Stimulated activated naive CD8-positive, alpha-beta T cell treated with anti-CD3 and anti-CD28 coated beads, Interleukin-15, Interleukin-2, amounts not matched to agents 100 ng/mL and 50 ng/mL, for 24 hours (primary cell): ENCODE measurements around the gene STOML2.
A peak's percentile ranks its signal among the peaks of the same experiment; 100 is the strongest.

ENCODE experiments used
- H3K27ac Mint-ChIP-seq: one replicate; pipeline ENCODE4 v1.8.0; 2021; ENCODE audit warnings: mild to moderate bottlenecking, mixed read lengths
- H3K27me3 Mint-ChIP-seq: one replicate; pipeline ENCODE4 v1.8.0; 2021; ENCODE audit warnings: mixed read lengths
- H3K36me3 Mint-ChIP-seq: one replicate; pipeline ENCODE4 v1.8.0; 2021; ENCODE audit warnings: low read depth, mixed read lengths
- H3K4me1 Mint-ChIP-seq: one replicate; pipeline ENCODE4 v1.8.0; 2021; ENCODE audit warnings: low read depth, mixed read lengths
- H3K4me3 Mint-ChIP-seq: one replicate; pipeline ENCODE4 v1.8.0; 2021; ENCODE audit warnings: mild to moderate bottlenecking, mixed read lengths
- H3K9me3 Mint-ChIP-seq: one replicate; pipeline ENCODE4 v1.8.0; 2021; ENCODE audit warnings: mixed read lengths

Gene STOML2

DNA sequence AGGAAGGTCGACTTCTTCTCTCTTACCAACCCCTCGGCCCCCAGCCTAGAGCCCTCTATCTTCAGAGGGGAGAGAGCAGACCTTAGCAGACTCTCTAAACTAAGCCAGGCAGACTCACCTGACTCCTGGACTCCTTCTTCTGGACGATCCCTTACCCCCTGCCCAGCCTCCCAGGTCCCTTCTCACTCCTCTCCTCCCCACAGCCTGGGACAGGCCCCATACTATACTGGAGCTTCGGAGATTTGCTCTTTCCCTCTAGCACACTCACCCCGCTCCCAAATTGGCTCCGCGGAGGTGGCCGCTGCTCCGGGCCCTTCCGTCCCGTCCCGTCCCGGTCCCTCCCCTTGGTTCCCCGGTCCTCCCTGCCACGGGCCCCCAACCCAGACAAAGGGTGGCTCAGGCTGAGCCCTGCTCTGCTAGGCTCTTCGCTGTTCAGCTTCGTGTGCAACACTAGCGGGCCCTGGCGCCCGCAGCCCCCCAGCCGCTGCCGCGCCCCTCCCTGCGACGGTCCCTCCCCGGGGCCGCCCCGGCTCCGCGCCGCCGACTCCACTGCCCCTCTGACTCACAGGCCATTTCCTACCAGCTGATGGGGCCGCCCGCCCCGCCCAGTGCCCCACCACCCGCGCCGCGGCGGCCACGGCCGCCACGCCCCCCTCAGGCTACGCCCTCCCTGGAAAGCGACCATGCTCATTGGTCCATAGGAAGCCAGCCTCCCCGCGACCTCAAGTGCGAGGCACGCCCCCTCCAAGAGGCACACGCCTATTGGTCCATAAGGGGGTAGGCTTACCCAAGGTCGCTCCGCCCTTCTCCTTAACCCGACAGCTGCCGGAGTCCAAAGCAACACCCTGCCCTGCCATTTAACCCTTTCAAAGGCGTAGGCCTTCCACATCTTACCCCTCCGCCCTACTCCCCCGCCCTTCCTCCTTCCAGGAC lies 8.3 kb upstream of the STOML2 start:
- Mint-ChIP-seq H3K36me3 (no peaks in the 10 kb centered on the region), H3K9me3 (no peaks in the 10 kb centered on the region), H3K27me3 (no peaks in the 10 kb centered on the region), H3K4me3 (peak overlapping the region; percentile 77), H3K4me1 (peaks cover 61% of the 10 kb centered on the region), H3K27ac (peak overlapping the region; percentile 89)

DNA sequence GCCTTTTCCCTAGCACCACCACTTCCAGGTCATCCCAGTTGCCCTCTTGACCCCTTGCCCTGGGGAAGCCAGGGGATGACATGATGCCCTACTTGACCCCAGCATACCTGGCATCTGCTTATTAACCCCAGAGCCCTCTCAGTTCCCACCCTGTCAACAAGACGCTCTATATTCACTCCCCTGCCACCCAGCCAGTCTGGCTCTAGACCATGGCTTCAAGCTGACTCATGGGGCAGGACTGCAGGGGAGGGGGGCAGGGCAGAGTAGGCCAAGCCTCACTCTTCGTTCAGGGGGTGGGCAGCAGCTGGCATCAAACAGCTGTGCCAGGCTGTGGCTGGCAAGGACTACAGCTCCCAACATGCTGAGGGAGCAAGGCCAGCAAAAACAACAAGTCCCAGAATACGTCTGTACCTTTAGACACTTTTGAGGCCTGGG lies 7.4 kb upstream of the STOML2 start:
- no peaks in the 10 kb centered on the region for H3K9me3 Mint-ChIP-seq
- H3K27me3 Mint-ChIP-seq: no peaks in the 10 kb centered on the region
- H3K4me1 Mint-ChIP-seq: peaks cover 52% of the 10 kb centered on the region
- H3K36me3 Mint-ChIP-seq: no peaks in the 10 kb centered on the region
- no peak overlapping the region for H3K27ac Mint-ChIP-seq
- H3K4me3 Mint-ChIP-seq: peak overlapping the region; percentile 77

DNA sequence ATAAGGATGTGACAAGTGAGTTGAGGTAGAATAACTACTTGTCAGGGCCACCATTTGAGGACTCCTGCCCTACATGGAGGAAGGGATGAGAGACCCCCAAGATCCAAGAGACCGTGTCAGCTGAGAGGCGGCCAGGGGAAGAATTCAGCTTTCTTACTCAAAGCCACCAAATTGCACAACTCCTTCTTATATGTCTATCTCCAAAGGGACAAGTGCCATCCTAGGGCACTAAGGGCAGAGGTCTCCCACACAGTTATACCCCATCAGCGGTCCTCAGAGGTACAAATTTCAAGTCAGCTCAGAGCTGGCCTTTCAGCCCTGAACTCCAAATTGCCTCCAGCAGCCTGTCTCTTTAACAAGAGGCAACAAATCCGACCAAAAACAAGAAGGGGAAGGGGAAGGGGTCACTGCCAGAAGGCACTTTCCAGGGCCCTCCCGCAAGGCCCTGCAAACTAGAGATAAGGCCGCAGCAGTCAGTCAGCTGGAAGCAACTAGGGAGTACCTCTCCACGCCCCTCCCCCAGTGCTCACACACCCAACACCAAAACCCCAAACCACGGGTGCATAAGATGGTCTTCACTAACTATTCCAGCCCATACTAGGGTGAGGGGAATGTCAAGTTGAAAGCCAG lies 6.1 kb upstream of the STOML2 start:
- H3K9me3 Mint-ChIP-seq: no peaks in the 10 kb centered on the region
- peaks cover 39% of the 10 kb centered on the region for H3K4me1 Mint-ChIP-seq
- no peak overlapping the region for H3K27ac Mint-ChIP-seq
- H3K36me3 Mint-ChIP-seq: no peaks in the 10 kb centered on the region
- H3K27me3 Mint-ChIP-seq: no peaks in the 10 kb centered on the region
- no peak overlapping the region for H3K4me3 Mint-ChIP-seq

DNA sequence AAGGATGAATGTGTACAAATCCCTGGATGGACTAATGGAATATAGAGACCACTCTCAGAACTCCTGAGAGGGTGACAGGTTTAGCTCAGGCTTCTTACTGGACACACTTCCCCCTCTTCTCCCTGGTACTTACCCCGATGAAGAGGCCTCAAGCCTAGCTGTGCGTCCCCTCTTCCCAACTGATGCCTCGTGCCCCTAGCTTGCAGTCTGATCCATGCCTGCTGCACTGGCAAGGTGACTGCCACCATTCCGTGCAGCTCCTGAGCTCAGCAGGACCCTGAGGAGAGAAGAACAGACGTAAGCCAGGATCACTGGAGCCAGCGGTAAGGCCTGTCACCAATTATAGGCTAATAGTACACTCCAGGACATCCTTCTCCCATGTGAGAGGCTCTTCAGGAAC lies 5.5 kb upstream of the STOML2 start:
- Mint-ChIP-seq H3K9me3 (no peaks in the 10 kb centered on the region), H3K36me3 (no peaks in the 10 kb centered on the region), H3K27me3 (no peaks in the 10 kb centered on the region), H3K4me3 (no peak overlapping the region), H3K27ac (no peak overlapping the region), H3K4me1 (peaks cover 37% of the 10 kb centered on the region)

DNA sequence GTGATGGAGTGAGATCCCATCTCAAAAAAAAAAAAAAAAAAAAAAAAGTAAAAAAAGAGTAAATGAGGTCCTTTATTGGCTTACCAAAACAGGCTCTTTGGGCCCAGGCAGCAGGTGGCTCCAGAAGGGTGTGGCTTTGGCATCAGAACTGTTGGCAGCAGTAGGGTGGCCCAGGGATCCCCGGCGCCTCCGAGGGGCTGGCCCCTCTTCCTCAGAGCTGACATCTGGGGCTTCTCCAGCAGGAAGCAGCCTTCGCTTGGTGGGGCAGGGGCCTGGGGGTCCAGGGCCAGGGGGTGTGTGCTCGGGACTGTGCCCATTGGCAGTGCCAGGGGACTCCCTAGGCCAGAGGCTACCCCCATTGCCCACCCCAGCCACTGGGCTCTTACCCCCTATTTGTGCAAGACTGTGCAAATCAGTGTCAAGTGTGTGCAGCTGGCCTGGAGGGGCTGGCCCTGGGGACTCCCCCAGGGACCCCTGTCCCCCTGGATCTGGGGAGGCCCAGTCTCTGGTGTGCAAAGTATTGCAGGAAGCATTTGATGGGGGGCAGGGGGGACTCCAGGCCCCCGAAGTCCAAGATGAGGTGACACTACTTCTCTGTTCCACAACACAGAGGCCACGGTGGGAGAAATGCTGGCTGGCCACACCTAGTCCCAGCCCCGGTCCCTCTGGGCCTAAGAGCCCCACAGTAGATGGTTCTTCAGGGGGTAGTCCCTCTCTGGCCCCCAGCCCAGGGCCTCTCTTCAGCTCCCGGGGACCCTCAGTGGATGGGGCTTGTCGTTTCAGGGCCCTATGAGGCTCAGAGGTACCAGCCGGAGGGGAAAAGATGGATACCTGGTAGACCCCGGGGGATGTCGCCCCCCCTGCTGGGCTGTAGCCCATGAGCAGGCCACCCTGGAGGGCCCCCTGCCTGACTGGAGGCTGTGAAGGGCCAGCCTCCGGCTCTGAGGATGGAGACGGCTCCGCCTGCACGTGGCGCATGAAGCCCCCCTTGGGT lies 4.7 kb upstream of the STOML2 start:
- peaks cover 38% of the 10 kb centered on the region for H3K4me1 Mint-ChIP-seq
- peaks cover 3% of the 10 kb centered on the region for H3K36me3 Mint-ChIP-seq
- no peak overlapping the region for H3K27ac Mint-ChIP-seq
- H3K4me3 Mint-ChIP-seq: no peak overlapping the region
- H3K9me3 Mint-ChIP-seq: no peaks in the 10 kb centered on the region
- no peaks in the 10 kb centered on the region for H3K27me3 Mint-ChIP-seq

DNA sequence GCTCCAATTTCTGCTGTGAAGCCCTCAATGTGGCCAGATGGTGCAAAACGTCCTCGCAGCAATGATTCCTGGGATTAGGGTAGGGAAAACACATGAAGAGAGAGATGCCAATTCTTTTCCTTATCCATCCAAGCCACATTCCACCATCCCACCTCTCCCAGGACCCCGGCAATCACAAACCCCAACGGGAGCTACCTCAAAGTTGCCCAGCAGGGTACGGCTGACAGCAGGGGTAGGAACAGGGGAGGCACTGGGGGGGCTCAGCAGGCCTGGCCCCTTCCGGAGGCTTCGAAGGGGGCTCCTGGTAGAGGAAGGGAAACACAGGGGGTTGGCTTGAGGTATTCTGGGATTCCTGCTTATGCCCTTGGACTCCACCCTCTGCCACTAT lies 3.4 kb upstream of the STOML2 start:
- Mint-ChIP-seq H3K36me3 (peaks cover 13% of the 10 kb centered on the region), H3K27ac (no peak overlapping the region)

DNA sequence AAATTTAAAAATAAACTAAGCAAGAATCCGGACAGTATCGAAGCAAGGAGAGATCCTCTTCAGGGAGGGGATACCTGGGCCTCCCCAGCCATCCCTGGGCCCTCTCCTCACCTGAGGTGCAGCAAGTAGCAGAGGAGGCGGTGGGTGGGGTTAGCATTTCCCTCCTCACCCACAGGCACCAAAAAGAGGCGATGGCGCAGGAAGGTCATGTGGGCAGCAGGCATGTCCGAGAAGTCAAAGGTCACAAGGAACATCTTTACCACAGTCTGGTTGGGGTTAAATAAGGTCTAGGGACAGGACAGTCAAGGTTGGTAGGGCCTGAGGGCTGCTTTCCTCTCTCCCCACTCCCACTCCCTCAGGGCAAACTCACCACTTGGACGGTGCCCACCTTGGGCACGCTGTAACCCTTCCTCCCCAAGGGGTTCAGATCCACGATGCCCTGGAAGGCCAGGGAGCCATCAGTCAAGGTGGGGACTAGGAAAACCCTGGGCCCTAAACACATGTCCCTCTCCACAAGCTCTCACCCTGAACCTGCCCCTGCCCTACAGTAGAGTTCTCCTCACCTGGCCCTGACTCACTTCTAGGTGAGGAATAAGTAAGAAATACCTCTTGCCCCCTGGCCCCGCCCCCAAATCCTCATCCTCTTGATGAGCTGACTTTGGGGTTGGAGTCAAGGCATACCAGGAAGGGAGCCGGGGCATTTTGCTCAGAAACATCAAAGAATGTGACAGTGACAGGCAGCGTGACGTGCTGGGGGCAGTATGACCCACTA lies 2.8 kb upstream of the STOML2 start:
- no peaks in the 10 kb centered on the region for H3K27me3 Mint-ChIP-seq
- peaks cover 32% of the 10 kb centered on the region for H3K4me1 Mint-ChIP-seq
- no peaks in the 10 kb centered on the region for H3K9me3 Mint-ChIP-seq
- H3K36me3 Mint-ChIP-seq: peaks cover 19% of the 10 kb centered on the region
- H3K4me3 Mint-ChIP-seq: no peak overlapping the region
- no peak overlapping the region for H3K27ac Mint-ChIP-seq

More for the DNA sequence above, 3.4 kb upstream of the STOML2 start:
- Mint-ChIP-seq H3K27me3 (no peaks in the 10 kb centered on the region), H3K4me3 (no peak overlapping the region), H3K4me1 (peaks cover 32% of the 10 kb centered on the region), H3K9me3 (no peaks in the 10 kb centered on the region)

DNA sequence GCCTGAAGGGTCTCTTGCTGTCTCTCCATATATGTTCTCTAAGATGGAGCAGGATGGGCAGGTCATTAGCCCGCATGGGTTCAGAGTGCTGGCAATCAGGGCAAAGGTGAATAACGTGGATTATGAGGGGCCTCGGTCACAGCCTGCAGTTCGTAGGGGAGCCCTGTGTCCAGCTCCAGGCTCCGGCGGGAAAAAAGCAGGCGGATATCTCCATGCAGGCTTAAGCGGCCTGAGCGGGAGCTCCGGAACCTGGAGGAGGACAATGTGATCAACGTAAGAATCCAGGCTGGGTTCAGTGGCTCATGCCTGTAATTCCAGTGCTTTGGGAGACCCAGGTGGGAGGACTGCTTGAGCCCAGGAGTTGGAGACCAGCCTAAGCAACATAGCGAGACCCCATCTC lies 2.2 kb upstream of the STOML2 start:
- Mint-ChIP-seq H3K9me3 (no peaks in the 10 kb centered on the region), H3K36me3 (peaks cover 25% of the 10 kb centered on the region), H3K4me3 (no peak overlapping the region), H3K27me3 (no peaks in the 10 kb centered on the region), H3K27ac (no peak overlapping the region), H3K4me1 (peaks cover 33% of the 10 kb centered on the region)

DNA sequence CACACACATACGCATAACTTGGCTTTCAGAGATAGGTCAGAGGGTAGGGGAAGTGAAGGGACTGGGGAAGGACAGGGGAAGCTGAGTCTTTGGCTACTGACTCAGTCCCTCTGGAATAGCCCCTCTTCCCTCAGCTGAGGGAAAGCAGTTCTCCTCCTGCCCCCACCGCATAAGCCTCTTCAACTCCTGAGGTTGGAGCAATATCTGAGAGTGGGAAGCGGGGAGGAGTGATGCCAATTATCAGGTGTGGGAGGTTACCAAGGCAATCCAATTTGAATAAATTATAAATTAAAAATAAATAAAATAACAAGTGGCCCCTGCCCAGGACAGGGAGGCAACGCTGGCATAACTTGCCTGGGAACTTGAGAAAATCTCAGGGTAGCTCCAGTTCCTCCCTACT lies 1.7 kb upstream of the STOML2 start:
- no peak overlapping the region for H3K4me3 Mint-ChIP-seq
- peaks cover 31% of the 10 kb centered on the region for H3K36me3 Mint-ChIP-seq
- H3K27ac Mint-ChIP-seq: no peak overlapping the region
- H3K27me3 Mint-ChIP-seq: no peaks in the 10 kb centered on the region
- H3K9me3 Mint-ChIP-seq: no peaks in the 10 kb centered on the region
- H3K4me1 Mint-ChIP-seq: peaks cover 32% of the 10 kb centered on the region

DNA sequence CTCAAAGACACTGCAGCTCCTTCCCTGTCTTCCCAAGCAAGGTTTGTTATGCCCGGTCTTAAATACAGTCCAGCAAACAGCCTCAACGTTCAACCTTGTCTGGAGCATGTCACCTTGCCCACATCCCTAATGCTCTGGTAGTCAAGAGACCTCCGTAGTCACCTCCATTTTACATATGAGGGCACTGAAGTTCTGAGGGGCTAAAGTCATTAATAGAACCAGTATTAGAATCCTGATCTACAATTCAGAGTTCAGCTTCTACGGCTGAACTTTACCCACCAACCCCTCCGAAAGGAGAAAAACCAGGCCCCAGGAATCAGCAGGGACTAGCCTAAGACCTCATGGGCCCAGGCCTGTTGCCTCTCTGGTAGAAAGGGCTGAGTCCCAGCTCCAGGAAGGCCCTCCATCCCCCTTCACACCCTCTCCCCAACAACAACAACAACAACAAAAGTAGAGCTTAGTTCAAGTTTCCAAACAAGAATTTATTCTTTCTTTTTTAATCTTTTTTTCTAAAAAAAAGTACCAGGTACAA lies 795 bp upstream of the STOML2 start:
- no peaks in the 10 kb centered on the region for H3K9me3 Mint-ChIP-seq
- peak overlapping the region; percentile 94 for H3K27ac Mint-ChIP-seq
- H3K4me1 Mint-ChIP-seq: peaks cover 33% of the 10 kb centered on the region
- H3K36me3 Mint-ChIP-seq: peaks cover 39% of the 10 kb centered on the region
- peak overlapping the region; percentile 96 for H3K4me3 Mint-ChIP-seq
- H3K27me3 Mint-ChIP-seq: no peaks in the 10 kb centered on the region

DNA sequence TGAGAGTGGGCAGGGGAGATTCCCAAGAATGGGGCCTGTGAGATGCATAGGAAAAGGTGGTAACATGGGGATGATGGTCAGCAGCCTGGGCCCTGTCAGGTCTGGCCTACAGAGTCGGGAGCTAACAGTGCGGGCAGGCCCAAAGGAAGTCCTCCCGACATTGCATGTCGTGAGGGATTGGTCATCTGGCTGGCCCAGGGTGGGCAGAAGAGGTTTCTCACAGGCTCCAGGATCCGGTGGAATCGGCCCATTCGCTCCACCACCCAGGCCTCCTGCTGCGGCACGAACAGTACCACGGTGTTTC lies 514 bp downstream of the STOML2 start:
- Mint-ChIP-seq H3K27me3 (no peaks in the 10 kb centered on the region), H3K36me3 (peaks cover 47% of the 10 kb centered on the region), H3K4me1 (peaks cover 39% of the 10 kb centered on the region), H3K27ac (peak overlapping the region; percentile 94), H3K9me3 (no peaks in the 10 kb centered on the region), H3K4me3 (peak overlapping the region; percentile 96)

DNA sequence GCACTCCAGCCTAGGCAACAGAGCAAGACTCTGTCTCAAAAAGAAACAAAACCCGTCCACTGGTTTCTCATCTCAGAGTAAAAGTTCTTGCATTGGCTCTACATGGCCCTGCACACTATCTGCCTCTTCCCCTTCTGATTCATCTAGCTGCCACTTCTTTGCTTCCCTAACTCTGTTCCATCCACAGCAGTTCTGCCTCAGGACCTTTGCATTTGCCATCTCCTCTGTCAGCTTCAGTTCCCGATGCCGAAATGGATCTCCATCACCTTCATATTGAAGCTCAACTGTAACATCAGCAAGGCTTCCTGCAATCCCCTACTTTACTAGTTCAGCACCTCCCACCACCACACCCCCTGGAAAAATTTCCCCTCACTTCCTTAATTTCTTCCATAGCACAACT lies 5.4 kb downstream of the STOML2 start:
- Mint-ChIP-seq H3K27me3 (no peaks in the 10 kb centered on the region), H3K36me3 (peaks cover 62% of the 10 kb centered on the region), H3K4me1 (peaks cover 54% of the 10 kb centered on the region), H3K9me3 (no peaks in the 10 kb centered on the region), H3K27ac (peak overlapping the region; percentile 49), H3K4me3 (no peak overlapping the region)

DNA sequence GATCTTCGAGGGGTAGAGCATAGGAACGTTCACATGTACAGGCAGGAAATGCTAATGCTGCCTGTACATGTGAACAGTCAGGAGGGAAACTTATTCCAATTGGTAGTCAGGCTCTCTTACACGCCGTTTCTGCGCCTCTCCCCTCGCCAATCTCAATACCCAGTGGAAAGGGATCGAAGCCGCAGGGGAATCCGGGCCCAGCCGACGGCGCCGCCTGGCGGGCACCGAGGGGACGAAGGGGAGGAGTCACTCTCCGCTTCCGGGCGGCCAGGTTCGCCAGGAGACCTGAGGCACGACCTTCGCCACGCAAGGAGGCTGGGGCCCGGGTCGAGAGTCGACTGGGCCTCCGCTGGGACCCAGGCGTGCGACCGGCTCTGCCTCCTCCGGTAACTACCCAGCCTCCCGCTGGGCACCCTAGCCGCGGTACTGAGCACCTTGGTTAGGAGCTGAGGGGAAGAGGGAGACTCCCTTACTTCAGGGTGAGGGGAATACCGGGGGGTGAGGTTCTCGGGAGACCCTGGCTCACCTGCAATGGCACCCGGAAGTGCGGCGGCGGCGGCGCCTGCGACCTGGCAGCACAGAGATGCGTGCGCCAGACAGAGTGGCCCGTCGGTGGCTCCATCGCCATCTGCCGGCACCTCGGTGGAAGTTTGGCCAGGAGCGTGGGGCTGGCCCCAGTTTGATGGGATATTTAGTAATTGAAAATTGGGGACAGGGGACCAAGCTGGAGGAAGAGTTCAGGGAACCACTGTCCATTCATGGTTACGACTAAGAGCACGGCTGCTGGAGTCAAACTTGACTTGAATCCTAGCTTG lies 6.7 kb downstream of the STOML2 start, which contains the start of gene PIGO:
Gene PIGO, minus strand, starts transcription at position 557 of the 815 bp plus-strand sequence. CDS start 1,026 bp downstream, outside the sequence.
- Mint-ChIP-seq H3K4me3 (peak within 1 kb of the TSS; percentile 90), H3K4me1 (peaks cover 46% of the 10 kb centered on the region), H3K27ac (peak within 1 kb of the TSS; percentile 94), H3K9me3 (no peaks in the 10 kb centered on the region), H3K27me3 (no peaks in the 10 kb centered on the region), H3K36me3 (peaks cover 59% of the 10 kb centered on the region)
